GM06990 (cell line): ENCODE measurements around the gene ABCC4.

Experiments used
- DNase-seq: peaks from one replicate; pipeline ENCODE4 v3.0.0-alpha.2; 2011; ENCODE audit not compliant: insufficient read length; ENCODE audit errors: extremely low read depth
- H3K27me3 ChIP-seq: replicated peaks from 2 replicates; pipeline ENCODE4 v1.6.0; 2011; ENCODE audit warnings: low read length; ENCODE audit not compliant: control insufficient read depth, insufficient read depth
- H3K36me3 ChIP-seq: 2 replicates; pipeline ENCODE4 v1.5.1; 2011; ENCODE audit warnings: low read length; ENCODE audit not compliant: control insufficient read depth, insufficient read depth
- H3K4me3 ChIP-seq: replicated peaks from 2 replicates; pipeline ENCODE4 v1.5.1; 2011; ENCODE audit warnings: low read depth, mild to moderate bottlenecking, control low read depth, low read length
- TF ChIP-seq, protein P1 (sequence below): IDR thresholded peaks from 2 replicates; pipeline ENCODE4 v1.5.1; 2011; ENCODE audit warnings: low read length, control low read depth, mild to moderate bottlenecking, inconsistent platforms; ENCODE audit not compliant: insufficient read depth, poor library complexity, severe bottlenecking

ABCC4 gene

DNA sequence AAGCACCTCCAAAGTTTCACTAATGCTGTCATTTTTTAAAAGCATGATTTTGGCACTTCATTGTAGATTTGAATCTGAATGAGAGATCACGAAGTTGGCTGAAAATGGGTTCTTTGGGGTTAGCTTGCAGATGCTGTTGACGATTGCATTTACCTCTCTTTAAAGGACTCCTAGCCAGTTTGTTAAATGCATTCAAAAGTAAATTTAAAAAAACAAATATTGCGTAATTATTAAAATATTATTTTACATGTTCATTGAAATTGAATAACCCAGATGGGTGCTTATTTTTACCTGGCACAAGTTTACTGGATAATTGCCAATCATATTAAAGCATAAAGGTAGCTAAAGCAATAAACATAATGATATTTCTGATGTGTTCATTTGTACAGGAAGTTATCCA is 172.2 kb downstream of the ABCC4 start:
- DNase-seq = no peak
- Histone ChIP-seq H3K27me3 (no peaks in the 10 kb centered on the region), H3K4me3 (no peak overlapping the region), H3K36me3 (no peaks in the 10 kb centered on the region; the same call in 1 of the 2 replicates)
- TF ChIP-seq, protein P1, sequence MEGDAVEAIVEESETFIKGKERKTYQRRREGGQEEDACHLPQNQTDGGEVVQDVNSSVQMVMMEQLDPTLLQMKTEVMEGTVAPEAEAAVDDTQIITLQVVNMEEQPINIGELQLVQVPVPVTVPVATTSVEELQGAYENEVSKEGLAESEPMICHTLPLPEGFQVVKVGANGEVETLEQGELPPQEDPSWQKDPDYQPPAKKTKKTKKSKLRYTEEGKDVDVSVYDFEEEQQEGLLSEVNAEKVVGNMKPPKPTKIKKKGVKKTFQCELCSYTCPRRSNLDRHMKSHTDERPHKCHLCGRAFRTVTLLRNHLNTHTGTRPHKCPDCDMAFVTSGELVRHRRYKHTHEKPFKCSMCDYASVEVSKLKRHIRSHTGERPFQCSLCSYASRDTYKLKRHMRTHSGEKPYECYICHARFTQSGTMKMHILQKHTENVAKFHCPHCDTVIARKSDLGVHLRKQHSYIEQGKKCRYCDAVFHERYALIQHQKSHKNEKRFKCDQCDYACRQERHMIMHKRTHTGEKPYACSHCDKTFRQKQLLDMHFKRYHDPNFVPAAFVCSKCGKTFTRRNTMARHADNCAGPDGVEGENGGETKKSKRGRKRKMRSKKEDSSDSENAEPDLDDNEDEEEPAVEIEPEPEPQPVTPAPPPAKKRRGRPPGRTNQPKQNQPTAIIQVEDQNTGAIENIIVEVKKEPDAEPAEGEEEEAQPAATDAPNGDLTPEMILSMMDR = no peak

DNA sequence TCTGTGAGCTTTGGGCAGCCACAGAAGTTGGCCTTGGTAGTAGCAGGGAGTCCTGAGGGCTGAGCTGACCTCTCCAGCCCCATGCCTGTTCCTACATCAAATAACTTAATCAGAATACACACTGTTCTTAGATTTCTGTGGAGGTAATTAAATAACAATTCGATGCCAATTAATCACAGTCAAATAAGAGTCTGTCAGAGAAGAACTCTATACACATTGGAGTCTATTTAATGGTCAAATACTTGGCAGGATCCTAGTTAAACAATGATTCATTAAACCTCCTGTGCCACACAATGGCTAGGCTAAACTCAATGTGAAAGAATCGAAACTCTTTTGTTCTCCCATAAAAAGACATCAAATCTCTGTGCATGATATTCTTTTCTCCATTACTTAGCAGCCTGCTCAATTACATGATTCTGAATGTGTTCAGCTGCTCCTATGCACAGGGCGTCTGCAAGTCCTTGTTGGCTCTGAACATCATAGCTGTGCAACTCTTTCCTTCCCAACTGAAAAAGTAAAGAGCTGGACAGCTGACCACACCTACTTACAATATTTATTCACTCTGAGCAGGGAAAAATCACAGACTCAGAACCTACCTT is 173.1 kb downstream of the ABCC4 start:
- H3K4me3 ChIP-seq = no peak overlapping the region
- no peaks in the 10 kb centered on the region; the same call in 1 of the 2 replicates for H3K36me3 ChIP-seq
- DNase-seq = no peak
- H3K27me3 ChIP-seq = no peaks in the 10 kb centered on the region
- TF ChIP-seq, protein P1 = no peak

DNA sequence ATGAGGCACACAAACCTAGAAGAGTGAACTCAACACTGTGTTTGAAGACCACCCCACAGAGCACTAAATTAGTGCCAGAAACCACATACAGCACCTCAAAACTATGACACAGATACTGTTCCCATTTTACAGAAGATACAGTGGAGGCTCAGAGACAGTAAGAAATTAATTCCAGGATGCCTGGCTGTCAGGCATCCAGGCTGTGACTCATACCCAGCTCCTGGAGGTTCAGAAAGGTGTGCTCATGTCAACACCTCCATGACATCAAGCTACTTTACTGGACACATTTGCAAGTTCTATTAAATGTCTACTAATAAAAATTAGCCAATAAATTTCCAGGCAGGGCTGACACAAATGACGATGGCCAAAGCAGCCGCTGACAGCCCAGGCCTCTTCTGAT is 176.3 kb downstream of the ABCC4 start:
- Histone ChIP-seq H3K27me3 (no peaks in the 10 kb centered on the region), H3K4me3 (no peak overlapping the region), H3K36me3 (peaks cover 4% of the 10 kb centered on the region)
- TF ChIP-seq, protein P1 = no peak
- no peak for DNase-seq

DNA sequence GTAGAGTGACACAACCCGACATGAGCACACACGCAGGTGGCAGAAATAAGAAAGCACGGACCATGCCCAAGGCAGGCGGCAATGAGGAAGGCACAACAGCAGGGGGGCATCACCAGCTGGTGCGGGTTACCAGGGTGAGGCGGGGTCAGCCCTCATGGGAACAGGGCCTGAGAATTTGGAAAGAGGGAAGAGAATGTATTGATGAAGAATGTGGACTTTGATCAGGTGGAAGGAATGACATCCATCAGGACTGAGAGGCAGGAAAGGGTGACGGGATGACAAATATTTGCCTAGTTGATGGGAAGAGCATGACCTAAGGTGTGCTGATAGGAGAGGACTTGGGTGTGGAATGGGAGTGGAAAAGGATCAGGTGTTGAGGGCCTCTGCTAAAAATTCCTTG is 177.5 kb downstream of the ABCC4 start:
- DNase-seq = no peak
- no peak overlapping the region for H3K4me3 ChIP-seq
- H3K36me3 ChIP-seq = peaks cover 4% of the 10 kb centered on the region
- H3K27me3 ChIP-seq = no peaks in the 10 kb centered on the region
- TF ChIP-seq, protein P1 = no peak

DNA sequence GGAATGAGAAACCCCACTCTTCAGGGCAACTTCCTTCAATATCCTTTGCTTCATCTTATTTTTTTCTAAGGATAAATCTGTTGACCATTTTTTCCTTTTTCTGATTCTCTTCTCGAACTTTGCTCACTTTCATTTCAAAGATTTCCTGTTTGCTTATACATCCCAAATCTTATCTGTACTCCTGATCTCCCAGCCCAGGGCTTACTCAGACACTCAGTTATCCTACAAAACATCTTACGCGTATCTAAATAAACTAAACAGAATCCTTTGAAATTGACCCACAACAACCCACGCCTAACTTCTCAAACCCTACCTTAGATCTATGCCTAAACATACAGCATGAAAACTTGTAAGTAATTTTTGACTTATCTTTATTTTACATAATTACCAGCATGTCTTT is 179.2 kb downstream of the ABCC4 start:
- H3K4me3 ChIP-seq = no peak overlapping the region
- H3K36me3 ChIP-seq = peaks cover 4% of the 10 kb centered on the region
- TF ChIP-seq, protein P1 = no peak
- no peaks in the 10 kb centered on the region for H3K27me3 ChIP-seq
- DNase-seq = no peak

DNA sequence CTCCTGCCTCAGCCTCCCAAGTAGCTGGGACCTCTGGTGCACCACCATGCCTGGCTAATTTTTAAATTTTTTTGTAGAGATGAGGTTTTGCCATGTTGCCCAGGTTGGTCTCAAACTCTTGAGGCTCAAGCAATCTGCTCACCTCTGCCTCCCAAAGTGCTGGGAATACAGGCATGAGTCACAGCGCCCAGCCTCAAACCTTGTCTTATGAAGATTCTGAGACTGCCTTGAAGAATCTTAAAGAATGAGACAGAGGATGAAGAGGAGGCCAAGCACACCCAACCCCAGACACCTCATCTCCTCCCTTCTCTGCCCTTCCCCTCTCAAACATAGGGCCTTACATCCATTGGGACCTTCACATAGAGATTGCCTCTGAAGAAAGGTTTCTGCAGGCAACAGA is 179.7 kb downstream of the ABCC4 start:
- TF ChIP-seq, protein P1 = no peak
- Histone ChIP-seq H3K27me3 (no peaks in the 10 kb centered on the region), H3K4me3 (no peak overlapping the region), H3K36me3 (peaks cover 4% of the 10 kb centered on the region)
- DNase-seq = no peak
